Measurements from ENCODE around the gene SCARB2.

DNA sequence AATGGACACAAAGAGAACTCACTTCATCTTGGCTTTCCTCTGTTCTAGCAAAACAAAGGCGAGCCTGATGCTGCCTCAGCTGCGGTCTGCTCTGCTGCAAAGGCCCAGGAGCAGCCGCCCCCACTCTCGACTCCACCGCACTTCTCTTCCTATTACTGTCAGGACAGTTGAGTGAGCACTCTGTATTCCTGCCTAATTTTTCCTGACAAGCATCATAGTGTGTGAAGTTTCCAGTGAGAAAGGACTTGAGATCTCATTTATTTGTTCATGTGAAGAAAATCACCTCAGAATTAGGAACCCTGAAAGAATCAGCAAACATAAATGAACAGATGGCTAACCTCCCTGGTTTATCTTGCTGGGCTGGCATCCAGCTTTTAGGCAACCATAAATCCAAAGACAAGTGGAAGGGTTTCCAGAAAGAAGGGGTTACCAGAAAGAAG lies 15.6 kb downstream of the SCARB2 start:
- TF ChIP-seq, protein P1, sequence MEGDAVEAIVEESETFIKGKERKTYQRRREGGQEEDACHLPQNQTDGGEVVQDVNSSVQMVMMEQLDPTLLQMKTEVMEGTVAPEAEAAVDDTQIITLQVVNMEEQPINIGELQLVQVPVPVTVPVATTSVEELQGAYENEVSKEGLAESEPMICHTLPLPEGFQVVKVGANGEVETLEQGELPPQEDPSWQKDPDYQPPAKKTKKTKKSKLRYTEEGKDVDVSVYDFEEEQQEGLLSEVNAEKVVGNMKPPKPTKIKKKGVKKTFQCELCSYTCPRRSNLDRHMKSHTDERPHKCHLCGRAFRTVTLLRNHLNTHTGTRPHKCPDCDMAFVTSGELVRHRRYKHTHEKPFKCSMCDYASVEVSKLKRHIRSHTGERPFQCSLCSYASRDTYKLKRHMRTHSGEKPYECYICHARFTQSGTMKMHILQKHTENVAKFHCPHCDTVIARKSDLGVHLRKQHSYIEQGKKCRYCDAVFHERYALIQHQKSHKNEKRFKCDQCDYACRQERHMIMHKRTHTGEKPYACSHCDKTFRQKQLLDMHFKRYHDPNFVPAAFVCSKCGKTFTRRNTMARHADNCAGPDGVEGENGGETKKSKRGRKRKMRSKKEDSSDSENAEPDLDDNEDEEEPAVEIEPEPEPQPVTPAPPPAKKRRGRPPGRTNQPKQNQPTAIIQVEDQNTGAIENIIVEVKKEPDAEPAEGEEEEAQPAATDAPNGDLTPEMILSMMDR (IDR thresholded peaks at IDR 0.05; ENCODE audit: extremely low read depth in 1 of 2, insufficient read depth in 1 of 2, low read depth in 1 of 2, low read length in 2 of 2) = no peak
- TF ChIP-seq POLR2AphosphoS5 (IDR thresholded peaks at IDR 0.05; ENCODE audit: insufficient read depth, low read depth, low read length) (no peak), POLR2A (IDR thresholded peaks at IDR 0.05; ENCODE audit: low read depth, low read length) (no peak), EZH2 (IDR thresholded peaks at IDR 0.05; ENCODE audit: borderline replicate concordance, low read depth, low read length, severe bottlenecking) (no peak), MYC (IDR thresholded peaks at IDR 0.05; ENCODE audit: low read depth, low read length) (no peak), JUN (IDR thresholded peaks at IDR 0.05; ENCODE audit: borderline replicate concordance, insufficient read depth, insufficient read length, low read depth) (no peak)
- TF ChIP-seq, protein P2, sequence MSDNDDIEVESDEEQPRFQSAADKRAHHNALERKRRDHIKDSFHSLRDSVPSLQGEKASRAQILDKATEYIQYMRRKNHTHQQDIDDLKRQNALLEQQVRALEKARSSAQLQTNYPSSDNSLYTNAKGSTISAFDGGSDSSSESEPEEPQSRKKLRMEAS (IDR thresholded peaks at IDR 0.05; ENCODE audit: insufficient read depth, insufficient read length) = no peak
